Esophagus squamous epithelium (tissue), 4 donors: ENCODE measurements around the gene CTNNA3.

Experiments
- POLR2A ChIP-seq, 4 donors: fragments of 450-650 bp; IDR thresholded peaks; one replicate each; pipeline ENCODE4 v1.6.1; 2017; ENCODE audit warnings: antibody characterized with exemption in 4 of 4, mild to moderate bottlenecking in 4 of 4, moderate library complexity in 3 of 4
- TF ChIP-seq, protein P1 (sequence below), 6 experiments: fragments of 450-650 bp in 4 of 6; fragments of 200-600 bp in 2 of 6; sonication (generic) in 2 of 6; IDR thresholded peaks; one replicate each; pipeline ENCODE4 v1.5.1; 2016 to 2019; ENCODE audit warnings: antibody characterized with exemption in 6 of 6, mild to moderate bottlenecking in 4 of 6, moderate library complexity in 4 of 6

DNA sequence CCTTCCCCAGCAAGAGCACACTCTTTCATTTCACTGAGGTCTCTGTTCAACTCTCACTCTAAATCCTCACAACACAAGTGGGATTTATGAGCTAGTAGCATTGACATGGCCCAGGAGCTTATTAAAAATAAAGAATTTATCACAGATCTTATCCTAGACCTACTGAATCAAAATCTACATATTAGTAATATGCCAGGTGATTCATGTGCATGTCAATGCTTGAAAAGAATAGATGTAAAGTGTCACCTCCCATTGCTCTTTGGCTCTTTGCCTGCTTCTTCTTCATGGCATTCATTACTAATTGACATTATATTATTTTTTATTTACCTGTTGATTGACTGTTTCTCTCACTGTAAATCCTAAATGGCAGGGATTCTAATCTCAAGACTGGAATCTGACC, 1229.4 kb downstream of the CTNNA3 start:
- no peak for TF ChIP-seq POLR2A (IDR thresholded peaks at IDR 0.05)
- TF ChIP-seq, protein P1, sequence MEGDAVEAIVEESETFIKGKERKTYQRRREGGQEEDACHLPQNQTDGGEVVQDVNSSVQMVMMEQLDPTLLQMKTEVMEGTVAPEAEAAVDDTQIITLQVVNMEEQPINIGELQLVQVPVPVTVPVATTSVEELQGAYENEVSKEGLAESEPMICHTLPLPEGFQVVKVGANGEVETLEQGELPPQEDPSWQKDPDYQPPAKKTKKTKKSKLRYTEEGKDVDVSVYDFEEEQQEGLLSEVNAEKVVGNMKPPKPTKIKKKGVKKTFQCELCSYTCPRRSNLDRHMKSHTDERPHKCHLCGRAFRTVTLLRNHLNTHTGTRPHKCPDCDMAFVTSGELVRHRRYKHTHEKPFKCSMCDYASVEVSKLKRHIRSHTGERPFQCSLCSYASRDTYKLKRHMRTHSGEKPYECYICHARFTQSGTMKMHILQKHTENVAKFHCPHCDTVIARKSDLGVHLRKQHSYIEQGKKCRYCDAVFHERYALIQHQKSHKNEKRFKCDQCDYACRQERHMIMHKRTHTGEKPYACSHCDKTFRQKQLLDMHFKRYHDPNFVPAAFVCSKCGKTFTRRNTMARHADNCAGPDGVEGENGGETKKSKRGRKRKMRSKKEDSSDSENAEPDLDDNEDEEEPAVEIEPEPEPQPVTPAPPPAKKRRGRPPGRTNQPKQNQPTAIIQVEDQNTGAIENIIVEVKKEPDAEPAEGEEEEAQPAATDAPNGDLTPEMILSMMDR (IDR thresholded peaks at IDR 0.05) = no peak
